H9 (cell line): ENCODE results near the gene TRAK1. TPM values are rescaled to one million over a fixed set of nuclear protein-coding genes. Genes with fewer than 3 reads are reported as not detected.

Source experiments
- DNase-seq: peaks from one replicate; pipeline ENCODE4 v3.0.0-alpha.2; 2017
- H2AFZ ChIP-seq: one replicate; pipeline ENCODE4 v1.6.1; 2013; ENCODE audit warnings: mild to moderate bottlenecking, low read length, control low read depth, moderate library complexity
- H2AK5ac ChIP-seq: 2 replicates; pipeline ENCODE4 v1.6.1; 2013; ENCODE audit warnings: low read length, control low read depth, mixed read lengths; ENCODE audit not compliant: insufficient read length
- H2BK120ac ChIP-seq: one replicate; pipeline ENCODE4 v1.6.1; 2013; ENCODE audit warnings: low read depth, mild to moderate bottlenecking, low read length, control low read depth, inconsistent platforms; ENCODE audit not compliant: poor library complexity, severe bottlenecking
- H2BK12ac ChIP-seq: 2 replicates; pipeline ENCODE4 v1.6.1; 2013; ENCODE audit warnings: low read length, control low read depth, mixed read lengths, low read depth; ENCODE audit not compliant: insufficient read length
- H2BK15ac ChIP-seq: 2 replicates; pipeline ENCODE4 v1.6.1; 2013; ENCODE audit warnings: low read depth, low read length, control low read depth
- H2BK20ac ChIP-seq: one replicate; pipeline ENCODE4 v1.6.1; 2013; ENCODE audit warnings: low read depth, mild to moderate bottlenecking, low read length, control low read depth, inconsistent platforms; ENCODE audit not compliant: poor library complexity, severe bottlenecking
- H2BK5ac ChIP-seq: 2 replicates; pipeline ENCODE4 v1.6.1; 2013; ENCODE audit warnings: low read length, control low read depth, mixed read lengths; ENCODE audit not compliant: insufficient read length
- H3K14ac ChIP-seq: 2 replicates; pipeline ENCODE4 v1.6.1; 2013; ENCODE audit warnings: low read length, control low read depth; ENCODE audit not compliant: insufficient read depth
- H3K18ac ChIP-seq: 2 replicates; pipeline ENCODE4 v1.6.1; 2013; ENCODE audit warnings: low read depth, mild to moderate bottlenecking, mixed read lengths, low read length, control low read depth; ENCODE audit not compliant: insufficient read length
- H3K23ac ChIP-seq: 2 replicates; pipeline ENCODE4 v1.6.1; 2013; ENCODE audit warnings: low read length, control low read depth, mixed read lengths, low read depth; ENCODE audit not compliant: insufficient read length
- H3K23me2 ChIP-seq: 2 replicates; pipeline ENCODE4 v1.6.1; 2013; ENCODE audit warnings: low read depth, mild to moderate bottlenecking, mixed read lengths, low read length, control low read depth; ENCODE audit not compliant: insufficient read length, poor library complexity, severe bottlenecking
- H3K27ac ChIP-seq: 2 replicates; pipeline ENCODE4 v1.5.1; 2013; ENCODE audit warnings: low read length, control low read depth, mixed read lengths, low read depth; ENCODE audit not compliant: insufficient read length
- H3K27me3 ChIP-seq: 2 replicates; pipeline ENCODE4 v1.6.1; 2013; ENCODE audit warnings: low read length, control low read depth, inconsistent platforms; ENCODE audit not compliant: insufficient read depth
- H3K4ac ChIP-seq: 2 replicates; pipeline ENCODE4 v1.6.1; 2013; ENCODE audit warnings: low read depth, mild to moderate bottlenecking, control low read depth, inconsistent platforms, low read length, moderate library complexity
- H3K4me1 ChIP-seq: 2 replicates; pipeline ENCODE4 v1.6.1; 2013; ENCODE audit warnings: low read length, control low read depth, inconsistent platforms; ENCODE audit not compliant: insufficient read depth
- H3K4me2 ChIP-seq: 2 replicates; pipeline ENCODE4 v1.6.1; 2013; ENCODE audit warnings: low read length, control low read depth, mixed read lengths; ENCODE audit not compliant: insufficient read length, insufficient read depth
- H3K56ac ChIP-seq: 2 replicates; pipeline ENCODE4 v1.6.1; 2013; ENCODE audit warnings: low read depth, mild to moderate bottlenecking, mixed read lengths, low read length, control low read depth; ENCODE audit not compliant: insufficient read length
- H3K79me1 ChIP-seq: 2 replicates; pipeline ENCODE4 v1.6.1; 2013; ENCODE audit warnings: low read depth, mild to moderate bottlenecking, moderate library complexity, low read length, control low read depth, inconsistent platforms; ENCODE audit not compliant: insufficient read depth, poor library complexity, severe bottlenecking
- H3K79me2 ChIP-seq: 2 replicates; pipeline ENCODE4 v1.6.1; 2013; ENCODE audit warnings: low read length, control low read depth, inconsistent platforms; ENCODE audit not compliant: insufficient read depth
- H3K9ac ChIP-seq: 2 replicates; pipeline ENCODE4 v1.6.1; 2013; ENCODE audit warnings: low read length, control low read depth, mixed read lengths; ENCODE audit not compliant: insufficient read length; ENCODE audit errors: extremely low read depth
- H3K9me3 ChIP-seq: one replicate; pipeline ENCODE4 v1.6.1; 2013; ENCODE audit warnings: low read depth, low read length, inconsistent platforms; ENCODE audit not compliant: control insufficient read depth
- H3T11ph ChIP-seq: one replicate; pipeline ENCODE4 v1.6.1; 2013; ENCODE audit warnings: mild to moderate bottlenecking, low read length, control low read depth, inconsistent platforms
- H4K20me1 ChIP-seq: one replicate; pipeline ENCODE4 v1.6.1; 2013; ENCODE audit not compliant: control insufficient read depth, insufficient read length, insufficient read depth
- H4K5ac ChIP-seq: 2 replicates; pipeline ENCODE4 v1.6.1; 2013; ENCODE audit warnings: low read depth, mild to moderate bottlenecking, mixed read lengths, low read length, control low read depth; ENCODE audit not compliant: insufficient read length
- H4K8ac ChIP-seq: replicated peaks from 2 replicates; pipeline ENCODE4 v1.6.1; 2013; ENCODE audit warnings: low read length, control low read depth, mixed read lengths, low read depth; ENCODE audit not compliant: insufficient read length
- H4K91ac ChIP-seq: 2 replicates; pipeline ENCODE4 v1.6.1; 2013; ENCODE audit warnings: low read depth, mild to moderate bottlenecking, moderate library complexity, mixed read lengths, low read length, control low read depth; ENCODE audit not compliant: insufficient read length
- H3K27ac Mint-ChIP-seq, 3 experiments: 2 replicates in 2 of 3; 3 replicates in 1 of 3; pipeline ENCODE4 v1.8.0; 2020 to 2021; ENCODE audit warnings: mixed read lengths in 3 of 3, mild to moderate bottlenecking in 1 of 3, moderate library complexity in 1 of 3
- H3K27me3 Mint-ChIP-seq: 2 replicates; pipeline ENCODE4 v1.8.0; 2021; ENCODE audit warnings: low read depth, mild to moderate bottlenecking, moderate library complexity, mixed read lengths
- H3K36me3 Mint-ChIP-seq, 3 experiments: 2 replicates in 2 of 3; 3 replicates in 1 of 3; pipeline ENCODE4 v1.8.0; 2020 to 2021; ENCODE audit warnings: low read depth in 3 of 3, mixed read lengths in 3 of 3; ENCODE audit not compliant: insufficient read depth in 1 of 3
- H3K4me1 Mint-ChIP-seq, 2 experiments: 2 replicates each; pipeline ENCODE4 v1.8.0; 2020; ENCODE audit warnings: mixed read lengths in 2 of 2
- H3K4me3 Mint-ChIP-seq, 2 experiments: 2 replicates in 1 of 2; 3 replicates in 1 of 2; pipeline ENCODE4 v1.8.0; 2020 to 2021; ENCODE audit warnings: mild to moderate bottlenecking in 2 of 2, mixed read lengths in 2 of 2, moderate library complexity in 1 of 2
- H3K9me3 Mint-ChIP-seq, 2 experiments: 2 replicates in 1 of 2; 3 replicates in 1 of 2; pipeline ENCODE4 v1.8.0; 2020; ENCODE audit warnings: mild to moderate bottlenecking in 2 of 2, mixed read lengths in 2 of 2, moderate library complexity in 1 of 2
- WGBS: extraction: QIAGEN DNeasy Blood & Tissue Kit; methylation state at CpG from one replicate; pipeline ENCODE4 v1.1.7; 2013; ENCODE audit warnings: missing lambda C conversion rate, low lambda C conversion rate, mixed read lengths; ENCODE audit not compliant: insufficient read length; ENCODE audit errors: extremely low coverage; 5-methylcytosine and 5-hydroxymethylcytosine counted together
- total RNA-seq: library from RNA; stranded (reverse); gene quantifications from 2 replicates; pipeline ENCODE4 v1.2.1, GENCODE V29; 2021
- TF ChIP-seq, protein P1 (sequence below): fragments of 200-600 bp; sonication (generic); conservative IDR thresholded peaks from 3 replicates; pipeline ENCODE4 v1.8.0; 2021; ENCODE audit warnings: antibody characterized with exemption, mild to moderate bottlenecking

TRAK1 gene
- total RNA-seq, 1 experiment from 2014 or later, result 34.2 TPM

DNA sequence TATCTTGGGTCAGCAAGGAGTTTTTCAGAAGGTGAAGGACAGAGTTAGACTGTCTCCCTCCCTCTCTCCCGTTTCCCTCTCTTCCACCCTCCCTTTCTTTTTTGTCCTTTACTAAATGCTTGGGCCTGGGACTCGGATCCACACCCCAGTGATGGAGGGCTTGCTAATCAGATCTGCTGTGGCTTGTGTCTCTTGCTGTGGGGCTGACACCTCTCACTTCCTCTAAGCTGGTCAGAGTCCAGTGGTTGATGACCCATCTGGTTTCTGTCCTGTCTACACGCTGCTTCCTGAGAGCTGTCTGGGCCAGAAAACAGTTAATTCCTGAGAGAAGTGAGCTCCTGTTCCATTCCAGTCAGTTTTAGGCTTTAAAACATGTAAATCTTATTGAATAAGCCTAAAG is 849 bp downstream of the TRAK1 start:
- Histone ChIP-seq H4K5ac (no peak overlapping the region), H3K18ac (no peak overlapping the region), H3K4ac (no peak overlapping the region), H2AK5ac (no peak overlapping the region), H4K91ac (no peak overlapping the region), H4K20me1 (no peaks in the 10 kb centered on the region), H2AFZ (no peak overlapping the region), H3K4me2 (no peak overlapping the region), H2BK5ac (no peak overlapping the region), H3T11ph (no peak overlapping the region), H3K9ac (no peak overlapping the region), H3K79me2 (no peaks in the 10 kb centered on the region), H3K27ac (no peak overlapping the region), H2BK15ac (no peak overlapping the region), H2BK20ac (no peak overlapping the region), H3K23ac (no peak overlapping the region), H3K4me1 (no peaks in the 10 kb centered on the region), H2BK120ac (no peak overlapping the region), H3K23me2 (no peaks in the 10 kb centered on the region), H3K9me3 (no peaks in the 10 kb centered on the region), H3K56ac (no peak overlapping the region), H3K14ac (0 out of 2 replicates have a peak overlapping the region, but pooled peaks have one; percentile 9), H2BK12ac (no peak overlapping the region), H4K8ac (no peak overlapping the region), H3K27me3 (no peaks in the 10 kb centered on the region), H3K79me1 (no peaks in the 10 kb centered on the region)
- no peak for DNase-seq
- Mint-ChIP-seq H3K36me3 (peaks cover 19 to 28% (median 27%) of the 10 kb centered on the region in 3 experiments), H3K27ac (peak overlapping the region in 1 of 3 experiments; percentile 11; a peak in 2 of 7 replicates), H3K9me3 (peaks cover 3 to 11% of the 10 kb centered on the region in 2 experiments; a peak in 4 of 5 replicates), H3K4me1 (peaks cover 27 to 30% of the 10 kb centered on the region in 2 experiments), H3K4me3 (no peak overlapping the region), H3K27me3 (no peaks in the 10 kb centered on the region)
- TF ChIP-seq, protein P1, sequence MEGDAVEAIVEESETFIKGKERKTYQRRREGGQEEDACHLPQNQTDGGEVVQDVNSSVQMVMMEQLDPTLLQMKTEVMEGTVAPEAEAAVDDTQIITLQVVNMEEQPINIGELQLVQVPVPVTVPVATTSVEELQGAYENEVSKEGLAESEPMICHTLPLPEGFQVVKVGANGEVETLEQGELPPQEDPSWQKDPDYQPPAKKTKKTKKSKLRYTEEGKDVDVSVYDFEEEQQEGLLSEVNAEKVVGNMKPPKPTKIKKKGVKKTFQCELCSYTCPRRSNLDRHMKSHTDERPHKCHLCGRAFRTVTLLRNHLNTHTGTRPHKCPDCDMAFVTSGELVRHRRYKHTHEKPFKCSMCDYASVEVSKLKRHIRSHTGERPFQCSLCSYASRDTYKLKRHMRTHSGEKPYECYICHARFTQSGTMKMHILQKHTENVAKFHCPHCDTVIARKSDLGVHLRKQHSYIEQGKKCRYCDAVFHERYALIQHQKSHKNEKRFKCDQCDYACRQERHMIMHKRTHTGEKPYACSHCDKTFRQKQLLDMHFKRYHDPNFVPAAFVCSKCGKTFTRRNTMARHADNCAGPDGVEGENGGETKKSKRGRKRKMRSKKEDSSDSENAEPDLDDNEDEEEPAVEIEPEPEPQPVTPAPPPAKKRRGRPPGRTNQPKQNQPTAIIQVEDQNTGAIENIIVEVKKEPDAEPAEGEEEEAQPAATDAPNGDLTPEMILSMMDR, result no peak
- WGBS, result no CpG with 5 or more reads among the region's 3 CpGs
